ENCODE measurements around the gene CTIF. TPM values are rescaled to one million over a fixed set of nuclear protein-coding genes. Genes with fewer than 3 reads are reported as not detected.
A peak's percentile ranks its signal among the peaks of the same experiment; 100 is the strongest.

CTIF gene
- total RNA-seq, 2 donors from 2014 or later = 30.6 to 61.2 TPM

- Histone ChIP-seq H3K4me1 (peaks cover 0 to 68% of the 10 kb centered on the region in 2 donors), H3K9me3 (no peaks in the 10 kb centered on the region), H3K36me3 (no peaks in the 10 kb centered on the region), H3K4me3 (no peak overlapping the region), H3K27me3 (no peaks in the 10 kb centered on the region), H3K27ac (peak overlapping the region; percentile 79 to 80)
- TF ChIP-seq CTCF (IDR thresholded peaks at IDR 0.05) = no peak
- peak; percentile 63 for DNase-seq (ENCODE audit: low spot score)
Measured at GRCh38 chr18:48825101-48825745, 286.4 kb downstream of the CTIF start.

GRCh38 chr18:48826271-48826670, 287.4 kb downstream of the CTIF start:
- no peak for DNase-seq (ENCODE audit: low spot score)
- Histone ChIP-seq H3K4me1 (peaks cover 0 to 66% of the 10 kb centered on the region in 2 donors), H3K9me3 (no peaks in the 10 kb centered on the region), H3K27ac (peak overlapping the region; percentile 79 to 80), H3K4me3 (no peak overlapping the region), H3K27me3 (no peaks in the 10 kb centered on the region), H3K36me3 (no peaks in the 10 kb centered on the region)
- TF ChIP-seq CTCF (IDR thresholded peaks at IDR 0.05) = no peak

GRCh38 chr18:48826806-48827205, 288.0 kb downstream of the CTIF start:
- H3K27me3 ChIP-seq = no peaks in the 10 kb centered on the region
- DNase-seq (ENCODE audit: low spot score) = peak; percentile 26
- no peaks in the 10 kb centered on the region for H3K36me3 ChIP-seq
- H3K9me3 ChIP-seq = no peaks in the 10 kb centered on the region
- H3K4me1 ChIP-seq = peaks cover 0 to 66% of the 10 kb centered on the region in 2 donors
- no peak for TF ChIP-seq CTCF (IDR thresholded peaks at IDR 0.05)
- no peak overlapping the region for H3K4me3 ChIP-seq
- peak overlapping the region; percentile 79 to 80 for H3K27ac ChIP-seq

- no peaks in the 10 kb centered on the region for H3K27me3 ChIP-seq
- H3K4me1 ChIP-seq = peaks cover 0 to 72% of the 10 kb centered on the region in 2 donors
- H3K9me3 ChIP-seq = no peaks in the 10 kb centered on the region
- TF ChIP-seq CTCF (IDR thresholded peaks at IDR 0.05) = no peak
- peak overlapping the region; percentile 79 to 80 for H3K27ac ChIP-seq
- DNase-seq (ENCODE audit: low spot score) = peak; percentile 58
- H3K36me3 ChIP-seq = no peaks in the 10 kb centered on the region
- peak overlapping the region in 1 of 2 donors; percentile 26 for H3K4me3 ChIP-seq
Measured at GRCh38 chr18:48827291-48828193, 288.7 kb downstream of the CTIF start.

- DNase-seq (ENCODE audit: low spot score) = no peak
- H3K9me3 ChIP-seq = no peaks in the 10 kb centered on the region
- no peak for TF ChIP-seq CTCF (IDR thresholded peaks at IDR 0.05)
- H3K27me3 ChIP-seq = no peaks in the 10 kb centered on the region
- H3K4me3 ChIP-seq = peak overlapping the region in 1 of 2 donors; percentile 26
- peak overlapping the region; percentile 79 to 80 for H3K27ac ChIP-seq
- peaks cover 0 to 78% of the 10 kb centered on the region in 2 donors for H3K4me1 ChIP-seq
- no peaks in the 10 kb centered on the region for H3K36me3 ChIP-seq
Measured at GRCh38 chr18:48828194-48828545, 289.3 kb downstream of the CTIF start.

Measured in right atrium auricular region (tissue), 2 donors.